ENCODE data around the gene CAB39.

Gene CAB39

GRCh38 chr2:230864605-230865306, 152.1 kb downstream of the CAB39 start, which contains the start of gene ITM2C:
Gene ITM2C (plus strand): TSS chr2:230864942. CDS start chr2:230865026, 84 bp downstream.
- peak within 1 kb of the TSS; percentile 72 for H3K4me3 ChIP-seq (ENCODE audit: low read depth, low read length)
- peaks cover 5% of the 10 kb centered on the region for H3K27me3 ChIP-seq (replicated peaks)
- in situ Hi-C loops (cut with HindIII; ENCODE audit: low pct_ligation_motif_present, low sequenced_read_pairs): no loop called here
- peak; percentile 33 for DNase-seq
- peak; percentile 33 for TF ChIP-seq CTCF (IDR thresholded peaks at IDR 0.05; ENCODE audit: low read depth, low read length, missing control alignments)
- H3K36me3 ChIP-seq (replicated peaks): no peaks in the 10 kb centered on the region
- no peak within 1 kb of the TSS for H3K27ac ChIP-seq

GRCh38 chr2:230865307-230865765, 152.7 kb downstream of the CAB39 start:
- in situ Hi-C loops (cut with HindIII; ENCODE audit: low pct_ligation_motif_present, low sequenced_read_pairs): no loop called here
- peaks cover 5% of the 10 kb centered on the region for H3K27me3 ChIP-seq (replicated peaks)
- DNase-seq: no peak
- H3K36me3 ChIP-seq (replicated peaks): no peaks in the 10 kb centered on the region
- TF ChIP-seq CTCF (IDR thresholded peaks at IDR 0.05; ENCODE audit: low read depth, low read length, missing control alignments): no peak
- no peak overlapping the region for H3K27ac ChIP-seq
- H3K4me3 ChIP-seq (ENCODE audit: low read depth, low read length): peak overlapping the region; percentile 72

- peak; percentile 49 for TF ChIP-seq CTCF (IDR thresholded peaks at IDR 0.05; ENCODE audit: low read depth, low read length, missing control alignments)
- in situ Hi-C loops (cut with HindIII; ENCODE audit: low pct_ligation_motif_present, low sequenced_read_pairs): no loop called here
- peaks cover 5% of the 10 kb centered on the region for H3K27me3 ChIP-seq (replicated peaks)
- no peak overlapping the region for H3K27ac ChIP-seq
- no peak for DNase-seq
- H3K36me3 ChIP-seq (replicated peaks): no peaks in the 10 kb centered on the region
- peak overlapping the region; percentile 72 for H3K4me3 ChIP-seq (ENCODE audit: low read depth, low read length)
Measured at GRCh38 chr2:230865766-230866755, 153.4 kb downstream of the CAB39 start.

- peak; percentile 27 for TF ChIP-seq CTCF (IDR thresholded peaks at IDR 0.05; ENCODE audit: low read depth, low read length, missing control alignments)
- in situ Hi-C loops (cut with HindIII; ENCODE audit: low pct_ligation_motif_present, low sequenced_read_pairs): no loop called here
- H3K4me3 ChIP-seq (ENCODE audit: low read depth, low read length): no peak overlapping the region
- no peaks in the 10 kb centered on the region for H3K36me3 ChIP-seq (replicated peaks)
- H3K27ac ChIP-seq: no peak overlapping the region
- DNase-seq: no peak
- H3K27me3 ChIP-seq (replicated peaks): peaks cover 5% of the 10 kb centered on the region
Measured at GRCh38 chr2:230866756-230867523, 154.3 kb downstream of the CAB39 start.

GRCh38 chr2:230868161-230868946, 155.7 kb downstream of the CAB39 start:
- DNase-seq: no peak
- no peaks in the 10 kb centered on the region for H3K36me3 ChIP-seq (replicated peaks)
- no peak overlapping the region for H3K27ac ChIP-seq
- in situ Hi-C loops (cut with HindIII; ENCODE audit: low pct_ligation_motif_present, low sequenced_read_pairs): no loop called here
- H3K27me3 ChIP-seq (replicated peaks): peaks cover 2% of the 10 kb centered on the region
- TF ChIP-seq CTCF (IDR thresholded peaks at IDR 0.05; ENCODE audit: low read depth, low read length, missing control alignments): no peak
- H3K4me3 ChIP-seq (ENCODE audit: low read depth, low read length): no peak overlapping the region
